ENCODE results near the gene MAP2K2. TPM values are rescaled to one million over a fixed set of nuclear protein-coding genes. Genes with fewer than 3 reads are reported as not detected.

MAP2K2 gene
- total and polyA plus RNA-seq, 9 of the 15 experiments (the other 6 are each of a cell fraction or from before 2014, with no cell fraction given): 1.0 to 151 (median 58.3) TPM

DNA sequence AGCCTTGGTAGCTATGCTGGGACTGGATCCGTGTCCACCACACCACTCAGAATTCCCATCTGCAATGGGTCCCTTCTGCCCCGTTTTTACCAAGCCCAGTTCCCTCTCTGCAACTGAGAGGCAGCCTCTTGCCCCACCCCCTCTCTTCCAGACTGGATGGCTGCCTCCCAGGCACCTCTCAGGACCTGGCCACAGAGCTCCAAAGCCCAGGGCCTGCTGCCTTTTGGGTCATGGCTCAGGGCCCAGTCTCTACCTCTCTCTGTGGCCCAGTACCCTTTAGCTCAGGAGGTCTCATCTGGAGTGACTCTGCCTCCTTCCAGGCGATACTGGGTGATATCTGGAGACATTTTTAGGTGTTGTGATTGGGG lies 46.9 kb downstream of the MAP2K2 start:
- WGBS (ENCODE audit: insufficient coverage, low coverage, missing lambda C conversion rate): 71% methylated on average over 3 of the region's 3 CpGs
- peak; percentile 20 for ATAC-seq
- no peaks in the 10 kb centered on the region for H3K9me1 ChIP-seq (ENCODE audit: control insufficient read depth, insufficient read depth, low read length)
- no peaks in the 10 kb centered on the region for H4K20me1 ChIP-seq (replicated peaks; ENCODE audit: control insufficient read depth, insufficient read depth, low read length)
- peaks cover 24 to 36% of the 10 kb centered on the region in 2 experiments for H3K4me1 ChIP-seq (replicated peaks in 1 of 2; ENCODE audit: control insufficient read depth in 2 of 2, insufficient read depth in 2 of 2, low read length in 2 of 2)
- H3K36me3 ChIP-seq (ENCODE audit: control insufficient read depth, insufficient read depth, low read length): no peaks in the 10 kb centered on the region
- peak; percentile 71 for FAIRE-seq
- BruUV-seq (replicated peaks): no TSS peak
- peak overlapping the region; percentile 67; the same call in 1 of the 2 replicates for H3K4me2 ChIP-seq (ENCODE audit: insufficient read depth, low read length)
- H3K27ac ChIP-seq (ENCODE audit: extremely low read depth, low read depth, low read length): peak overlapping the region; percentile 79
- H3K9me3 ChIP-seq (replicated peaks; ENCODE audit: control insufficient read depth, insufficient read depth, low read depth, low read length): no peaks in the 10 kb centered on the region
- H3K27me3 ChIP-seq (ENCODE audit: control insufficient read depth in 2 of 2, insufficient read depth in 2 of 2, low read length in 2 of 2): no peaks in the 10 kb centered on the region
- ChIA-PET POLR2A (interaction anchor here (0.9 to 1.4 kb wide), 3 partner anchors 10 to 92 kb away, joined by 4 read pairs; partner anchors contain the start of gene ZBTB7A), CTCF (ENCODE audit: low intra/inter-chr PET ratio) (no interaction called here)
- peak overlapping the region; percentile 67 to 89 for H3K9ac ChIP-seq (ENCODE audit: insufficient read depth in 1 of 2, low read depth in 2 of 2, low read length in 2 of 2)
- in situ Hi-C loops (cut with MboI): no loop called here
- peak overlapping the region; percentile 95 for H2AFZ ChIP-seq (ENCODE audit: low read depth, low read length)
- no peak for DNase-seq (ENCODE audit: extremely low read depth in 1 of 4, low spot score in 3 of 4)
- intact Hi-C loops (cut with micrococcal nuclease): no loop called here
- no peaks in the 10 kb centered on the region for H3K79me2 ChIP-seq (ENCODE audit: control insufficient read depth, insufficient read depth, low read length)
- H3K4me3 ChIP-seq: no peak overlapping the region
- TF ChIP-seq KLF10 (CRISPR knock-in tag; IDR thresholded peaks at IDR 0.05) (no peak), CREB1 (IDR thresholded peaks at IDR 0.05) (no peak), CREB1 (CRISPR knock-in tag; IDR thresholded peaks at IDR 0.05) (no peak), POU5F1 (IDR thresholded peaks at IDR 0.05; ENCODE audit: borderline replicate concordance, low read depth, low read length, partially characterized antibody) (peak; percentile 3), PRDM10 (IDR thresholded peaks at IDR 0.05; ENCODE audit: partially characterized antibody) (peak; percentile 27), SIN3A (IDR thresholded peaks at IDR 0.05; ENCODE audit: borderline replicate concordance in 2 of 2, control insufficient read depth in 1 of 2, low read depth in 2 of 2, low read length in 2 of 2) (no peak), L3MBTL2 (IDR thresholded peaks at IDR 0.05) (no peak), GABPA (tag; conservative IDR thresholded peaks at IDR 0.05; ENCODE audit: low read depth) (no peak), ILK (tag; IDR thresholded peaks at IDR 0.05; ENCODE audit: borderline replicate concordance, low read depth) (no peak)
- TF ChIP-seq, protein P1, sequence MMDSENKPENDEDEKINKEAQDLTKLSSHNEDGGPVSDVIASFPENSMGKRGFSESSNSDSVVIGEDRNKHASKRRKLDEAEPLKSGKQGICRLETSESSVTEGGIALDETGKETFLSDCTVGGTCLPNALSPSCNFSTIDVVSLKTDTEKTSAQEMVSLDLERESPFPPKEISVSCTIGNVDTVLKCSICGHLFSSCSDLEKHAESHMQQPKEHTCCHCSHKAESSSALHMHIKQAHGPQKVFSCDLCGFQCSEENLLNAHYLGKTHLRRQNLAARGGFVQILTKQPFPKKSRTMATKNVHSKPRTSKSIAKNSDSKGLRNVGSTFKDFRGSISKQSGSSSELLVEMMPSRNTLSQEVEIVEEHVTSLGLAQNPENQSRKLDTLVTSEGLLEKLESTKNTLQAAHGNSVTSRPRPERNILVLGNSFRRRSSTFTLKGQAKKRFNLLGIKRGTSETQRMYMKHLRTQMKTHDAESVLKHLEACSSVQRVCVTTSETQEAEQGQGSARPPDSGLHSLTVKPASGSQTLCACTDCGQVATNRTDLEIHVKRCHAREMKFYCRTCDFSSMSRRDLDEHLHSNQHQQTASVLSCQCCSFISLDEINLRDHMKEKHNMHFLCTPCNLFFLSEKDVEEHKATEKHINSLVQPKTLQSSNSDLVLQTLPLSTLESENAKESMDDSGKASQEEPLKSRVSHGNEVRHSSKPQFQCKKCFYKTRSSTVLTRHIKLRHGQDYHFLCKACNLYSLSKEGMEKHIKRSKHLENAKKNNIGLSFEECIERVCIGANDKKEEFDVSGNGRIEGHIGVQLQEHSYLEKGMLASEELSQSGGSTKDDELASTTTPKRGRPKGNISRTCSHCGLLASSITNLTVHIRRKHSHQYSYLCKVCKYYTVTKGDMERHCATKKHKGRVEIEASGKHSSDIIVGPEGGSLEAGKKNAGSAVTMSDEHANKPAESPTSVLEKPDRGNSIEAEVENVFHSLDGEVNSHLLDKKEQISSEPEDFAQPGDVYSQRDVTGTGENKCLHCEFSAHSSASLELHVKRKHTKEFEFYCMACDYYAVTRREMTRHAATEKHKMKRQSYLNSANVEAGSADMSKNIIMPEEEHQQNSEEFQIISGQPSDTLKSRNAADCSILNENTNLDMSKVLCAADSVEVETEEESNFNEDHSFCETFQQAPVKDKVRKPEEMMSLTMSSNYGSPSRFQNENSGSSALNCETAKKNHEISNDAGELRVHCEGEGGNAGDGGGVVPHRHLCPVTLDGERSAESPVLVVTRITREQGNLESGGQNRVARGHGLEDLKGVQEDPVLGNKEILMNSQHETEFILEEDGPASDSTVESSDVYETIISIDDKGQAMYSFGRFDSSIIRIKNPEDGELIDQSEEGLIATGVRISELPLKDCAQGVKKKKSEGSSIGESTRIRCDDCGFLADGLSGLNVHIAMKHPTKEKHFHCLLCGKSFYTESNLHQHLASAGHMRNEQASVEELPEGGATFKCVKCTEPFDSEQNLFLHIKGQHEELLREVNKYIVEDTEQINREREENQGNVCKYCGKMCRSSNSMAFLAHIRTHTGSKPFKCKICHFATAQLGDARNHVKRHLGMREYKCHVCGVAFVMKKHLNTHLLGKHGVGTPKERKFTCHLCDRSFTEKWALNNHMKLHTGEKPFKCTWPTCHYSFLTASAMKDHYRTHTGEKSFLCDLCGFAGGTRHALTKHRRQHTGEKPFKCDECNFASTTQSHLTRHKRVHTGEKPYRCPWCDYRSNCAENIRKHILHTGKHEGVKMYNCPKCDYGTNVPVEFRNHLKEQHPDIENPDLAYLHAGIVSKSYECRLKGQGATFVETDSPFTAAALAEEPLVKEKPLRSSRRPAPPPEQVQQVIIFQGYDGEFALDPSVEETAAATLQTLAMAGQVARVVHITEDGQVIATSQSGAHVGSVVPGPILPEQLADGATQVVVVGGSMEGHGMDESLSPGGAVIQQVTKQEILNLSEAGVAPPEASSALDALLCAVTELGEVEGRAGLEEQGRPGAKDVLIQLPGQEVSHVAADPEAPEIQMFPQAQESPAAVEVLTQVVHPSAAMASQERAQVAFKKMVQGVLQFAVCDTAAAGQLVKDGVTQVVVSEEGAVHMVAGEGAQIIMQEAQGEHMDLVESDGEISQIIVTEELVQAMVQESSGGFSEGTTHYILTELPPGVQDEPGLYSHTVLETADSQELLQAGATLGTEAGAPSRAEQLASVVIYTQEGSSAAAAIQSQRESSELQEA (IDR thresholded peaks at IDR 0.05; ENCODE audit: low read depth): no peak
